NCI-H2196 (cell line): Measurements from ENCODE around the gene PSME3.
"Not testable (repeated sequence)": the region's sequence is repeated elsewhere in the genome, so short reads cannot be mapped to it uniquely, and the experiment has no call there.

Experiments
- DNase-seq: peaks from one replicate; lab custom pipeline; 2025; ENCODE audit not compliant: unreplicated experiment; lab: John Stamatoyannopoulos, UW

Gene PSME3

DNA sequence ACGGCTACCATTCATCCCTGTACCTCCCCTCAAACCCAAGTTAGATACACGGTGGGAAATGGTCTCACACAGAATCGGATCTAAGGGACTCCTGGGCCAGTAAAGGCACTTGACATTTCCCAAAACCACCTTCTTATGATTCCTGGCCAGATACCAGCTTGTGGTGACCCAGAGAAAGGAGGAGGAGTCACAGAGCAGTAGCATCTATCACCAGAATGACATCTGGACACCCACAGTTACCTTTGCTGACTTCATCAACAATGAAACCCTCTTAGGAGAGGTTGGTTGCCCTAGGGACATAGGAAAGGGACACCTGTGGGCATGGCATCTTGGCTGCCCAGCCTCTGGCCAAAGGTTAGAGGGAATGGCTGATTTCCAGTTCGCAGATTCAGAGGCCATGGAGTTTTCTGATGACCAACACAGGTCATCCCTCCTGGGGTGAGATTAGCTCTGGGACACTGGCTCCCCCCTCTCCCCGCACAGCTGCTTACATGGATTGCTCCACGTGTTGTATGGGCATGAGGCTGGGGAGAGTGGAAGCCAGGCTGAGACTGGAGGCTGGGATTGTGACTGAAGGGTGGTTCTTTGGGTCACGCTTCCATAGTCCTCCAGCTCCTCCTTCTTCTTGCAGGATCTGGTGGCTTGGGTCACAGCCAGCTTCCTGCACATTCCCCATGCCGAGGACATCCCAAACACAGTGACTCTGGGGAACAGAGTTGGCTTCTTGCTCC, 16.4 kb downstream of the PSME3 start:
- no peak for DNase-seq

DNA sequence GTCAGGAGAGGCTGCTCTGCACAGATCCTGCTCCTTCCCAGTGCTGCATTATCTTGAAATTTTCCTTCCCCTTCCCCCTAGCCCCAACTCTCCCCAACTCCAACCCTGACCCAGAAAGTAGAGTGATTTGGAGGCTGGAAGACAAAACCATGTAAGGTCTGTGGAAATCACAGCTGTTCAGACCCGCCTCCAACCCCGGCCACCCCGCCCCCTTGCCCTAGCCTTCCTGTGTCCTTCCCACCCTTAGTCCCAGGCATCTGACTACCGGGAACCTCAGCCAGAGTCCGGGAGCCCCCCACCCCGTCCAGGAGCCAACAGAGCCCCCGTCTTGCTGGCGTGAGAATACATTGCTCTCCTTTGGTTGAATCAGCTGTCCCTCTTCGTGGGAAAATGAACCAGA, 17.8 kb downstream of the PSME3 start, which contains the start of gene AOC3:
Gene AOC3, plus strand, starts transcription at position 246 of the 400 bp plus-strand sequence. Its CDS starts 145 bp downstream, at position 391.
- DNase-seq = no peak

DNA sequence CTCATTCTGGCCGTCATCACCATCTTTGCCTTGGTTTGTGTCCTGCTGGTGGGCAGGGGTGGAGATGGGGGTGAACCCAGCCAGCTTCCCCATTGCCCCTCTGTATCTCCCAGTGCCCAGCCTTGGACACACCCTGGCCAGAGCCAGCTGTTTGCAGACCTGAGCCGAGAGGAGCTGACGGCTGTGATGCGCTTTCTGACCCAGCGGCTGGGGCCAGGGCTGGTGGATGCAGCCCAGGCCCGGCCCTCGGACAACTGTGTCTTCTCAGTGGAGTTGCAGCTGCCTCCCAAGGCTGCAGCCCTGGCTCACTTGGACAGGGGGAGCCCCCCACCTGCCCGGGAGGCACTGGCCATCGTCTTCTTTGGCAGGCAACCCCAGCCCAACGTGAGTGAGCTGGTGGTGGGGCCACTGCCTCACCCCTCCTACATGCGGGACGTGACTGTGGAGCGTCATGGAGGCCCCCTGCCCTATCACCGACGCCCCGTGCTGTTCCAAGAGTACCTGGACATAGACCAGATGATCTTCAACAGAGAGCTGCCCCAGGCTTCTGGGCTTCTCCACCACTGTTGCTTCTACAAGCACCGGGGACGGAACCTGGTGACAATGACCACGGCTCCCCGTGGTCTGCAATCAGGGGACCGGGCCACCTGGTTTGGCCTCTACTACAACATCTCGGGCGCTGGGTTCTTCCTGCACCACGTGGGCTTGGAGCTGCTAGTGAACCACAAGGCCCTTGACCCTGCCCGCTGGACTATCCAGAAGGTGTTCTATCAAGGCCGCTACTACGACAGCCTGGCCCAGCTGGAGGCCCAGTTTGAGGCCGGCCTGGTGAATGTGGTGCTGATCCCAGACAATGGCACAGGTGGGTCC, 18.4 kb downstream of the PSME3 start:
- not testable (repeated sequence) for DNase-seq

DNA sequence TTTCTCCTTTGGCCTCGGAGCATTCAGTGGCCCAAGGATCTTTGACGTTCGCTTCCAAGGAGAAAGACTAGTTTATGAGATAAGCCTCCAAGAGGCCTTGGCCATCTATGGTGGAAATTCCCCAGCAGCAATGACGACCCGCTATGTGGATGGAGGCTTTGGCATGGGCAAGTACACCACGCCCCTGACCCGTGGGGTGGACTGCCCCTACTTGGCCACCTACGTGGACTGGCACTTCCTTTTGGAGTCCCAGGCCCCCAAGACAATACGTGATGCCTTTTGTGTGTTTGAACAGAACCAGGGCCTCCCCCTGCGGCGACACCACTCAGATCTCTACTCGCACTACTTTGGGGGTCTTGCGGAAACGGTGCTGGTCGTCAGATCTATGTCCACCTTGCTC, 19.2 kb downstream of the PSME3 start:
- no peak for DNase-seq

DNA sequence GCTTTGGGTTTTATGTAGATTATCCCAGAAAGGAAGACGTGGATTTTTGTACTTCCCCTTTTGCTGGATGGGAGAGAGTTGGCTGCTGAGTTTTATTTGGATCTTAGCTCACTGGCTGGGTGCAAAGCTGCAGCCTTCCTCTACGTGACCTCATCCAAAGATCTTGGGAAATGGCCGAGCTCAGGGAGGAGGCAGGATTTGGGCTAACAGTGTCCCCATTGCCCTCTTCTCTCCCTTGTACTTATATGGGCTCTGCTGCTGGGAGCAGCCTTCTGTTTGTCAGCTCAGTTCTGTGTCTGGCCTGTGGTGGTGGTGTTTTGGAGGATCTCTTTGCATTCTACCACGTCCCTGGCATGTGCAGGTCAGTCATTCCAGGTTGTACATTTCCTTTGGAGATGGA, 19.8 kb downstream of the PSME3 start:
- DNase-seq = no peak

- DNase-seq = no peak
These were observed 20.4 kb downstream of the PSME3 start for GRCh38 chr17:42853597-42853967.

GRCh38 chr17:42853968-42854790, 21.0 kb downstream of the PSME3 start:
- DNase-seq = no peak

- DNase-seq = no peak
These were observed 21.9 kb downstream of the PSME3 start for GRCh38 chr17:42855048-42855596.

- not testable (repeated sequence) for DNase-seq
These were observed 22.9 kb downstream of the PSME3 start for GRCh38 chr17:42856093-42856492.

GRCh38 chr17:42856516-42856915, 23.3 kb downstream of the PSME3 start:
- DNase-seq = not testable (repeated sequence)

GRCh38 chr17:42857389-42857788, 24.2 kb downstream of the PSME3 start:
- no peak for DNase-seq

GRCh38 chr17:42865638-42866094, 32.5 kb downstream of the PSME3 start:
- no peak for DNase-seq

DNA sequence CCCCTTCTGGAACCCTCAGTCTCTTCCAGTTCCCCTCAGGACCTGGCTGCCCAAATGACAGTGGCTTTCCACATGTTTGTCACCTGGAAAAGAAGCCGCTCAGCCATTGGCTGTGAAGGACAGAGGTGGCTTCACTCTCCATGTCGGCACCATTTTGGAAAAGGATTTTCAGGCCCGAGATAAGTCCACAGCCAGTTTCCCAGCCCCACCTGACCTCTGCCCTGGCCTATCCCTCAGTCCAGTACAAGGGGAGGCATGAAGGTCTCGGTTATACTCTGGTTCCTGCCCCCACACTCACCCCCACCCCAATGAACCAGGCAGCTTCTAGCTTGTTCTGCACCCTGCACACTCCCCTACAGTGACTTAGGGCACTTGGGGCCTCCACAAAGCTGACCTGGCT, 33.0 kb downstream of the PSME3 start:
- DNase-seq = no peak

DNA sequence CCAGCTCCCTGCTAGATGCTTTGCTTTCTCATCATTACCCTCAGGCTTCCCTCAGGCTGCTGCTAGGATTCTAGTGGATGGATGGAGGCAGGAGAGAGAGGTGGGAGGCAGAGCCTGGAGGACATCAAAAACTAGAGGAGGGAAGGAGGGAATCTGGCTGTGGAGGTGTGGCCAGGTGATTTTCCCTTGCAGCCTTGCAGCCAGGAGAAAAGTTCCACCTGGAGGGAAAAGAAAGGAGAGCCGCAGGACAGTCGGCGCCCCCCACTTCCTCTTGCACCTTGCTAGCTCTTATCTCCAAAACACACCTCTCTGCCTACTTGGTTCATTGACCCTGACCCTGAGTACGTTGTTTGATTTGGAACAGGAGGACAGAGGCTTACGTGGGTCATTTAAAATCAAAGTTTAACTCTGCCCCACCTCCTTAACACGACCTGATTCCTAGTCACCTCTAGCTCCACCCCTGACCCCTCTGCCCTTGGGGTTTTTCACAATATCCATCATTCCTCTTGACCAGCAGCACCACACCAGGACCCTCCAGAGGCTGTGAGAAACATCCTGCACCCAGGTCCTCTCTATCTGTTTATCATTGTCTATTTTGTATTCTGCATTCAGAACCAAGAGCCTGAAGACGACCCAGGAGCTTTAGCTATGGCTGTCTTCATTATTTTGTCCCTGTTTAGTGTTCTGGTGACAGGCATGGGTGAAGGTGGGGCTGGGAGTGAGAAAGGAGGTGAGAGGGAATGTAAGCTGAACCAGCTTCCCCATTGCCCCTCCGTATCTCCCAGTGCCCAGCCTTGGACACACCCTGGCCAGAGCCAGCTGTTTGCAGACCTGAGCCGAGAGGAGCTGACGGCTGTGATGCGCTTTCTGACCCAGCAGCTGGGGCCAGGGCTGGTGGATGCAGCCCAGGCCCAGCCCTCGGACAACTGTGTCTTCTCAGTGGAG, 33.7 kb downstream of the PSME3 start:
- no peak for DNase-seq

DNA sequence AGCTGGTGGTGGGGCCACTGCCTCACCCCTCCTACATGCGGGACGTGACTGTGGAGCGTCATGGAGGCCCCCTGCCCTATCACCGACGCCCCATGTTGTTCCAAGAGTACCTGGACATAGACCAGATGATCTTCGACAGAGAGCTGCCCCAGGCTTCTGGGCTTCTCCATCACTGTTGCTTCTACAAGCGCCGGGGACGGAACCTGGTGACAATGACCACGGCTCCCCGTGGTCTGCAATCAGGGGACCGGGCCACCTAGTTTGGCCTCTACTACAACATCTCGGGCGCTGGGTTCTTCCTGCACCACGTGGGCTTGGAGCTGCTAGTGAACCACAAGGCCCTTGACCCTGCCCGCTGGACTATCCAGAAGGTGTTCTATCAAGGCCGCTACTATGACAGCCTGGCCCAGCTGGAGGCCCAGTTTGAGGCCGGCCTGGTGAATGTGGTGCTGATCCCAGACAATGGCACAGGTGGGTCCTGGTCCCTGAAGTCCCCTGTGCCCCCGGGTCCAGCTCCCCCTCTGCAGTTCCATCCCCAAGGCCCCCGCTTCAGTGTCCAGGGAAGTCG, 34.6 kb downstream of the PSME3 start:
- DNase-seq = not testable (repeated sequence)

DNA sequence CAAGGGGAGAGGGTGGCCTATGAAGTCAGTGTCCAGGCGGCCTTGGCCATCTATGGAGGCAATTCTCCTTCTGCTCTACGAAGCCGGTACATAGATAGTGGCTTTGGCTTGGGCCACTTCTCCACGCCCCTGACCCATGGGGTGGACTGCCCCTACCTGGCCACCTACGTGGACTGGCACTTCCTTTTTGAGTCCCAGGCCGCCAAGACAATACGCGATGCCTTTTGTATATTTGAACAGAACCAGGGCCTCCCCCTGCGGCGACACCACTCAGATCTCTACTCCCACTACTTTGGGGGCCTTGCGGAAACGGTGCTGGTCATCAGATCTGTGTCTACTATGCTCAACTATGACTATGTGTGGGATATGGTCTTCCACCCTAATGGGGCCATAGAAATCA, 35.1 kb downstream of the PSME3 start:
- DNase-seq = no peak

- DNase-seq = no peak
These were observed 38.5 kb downstream of the PSME3 start for GRCh38 chr17:42871647-42872046.

DNA sequence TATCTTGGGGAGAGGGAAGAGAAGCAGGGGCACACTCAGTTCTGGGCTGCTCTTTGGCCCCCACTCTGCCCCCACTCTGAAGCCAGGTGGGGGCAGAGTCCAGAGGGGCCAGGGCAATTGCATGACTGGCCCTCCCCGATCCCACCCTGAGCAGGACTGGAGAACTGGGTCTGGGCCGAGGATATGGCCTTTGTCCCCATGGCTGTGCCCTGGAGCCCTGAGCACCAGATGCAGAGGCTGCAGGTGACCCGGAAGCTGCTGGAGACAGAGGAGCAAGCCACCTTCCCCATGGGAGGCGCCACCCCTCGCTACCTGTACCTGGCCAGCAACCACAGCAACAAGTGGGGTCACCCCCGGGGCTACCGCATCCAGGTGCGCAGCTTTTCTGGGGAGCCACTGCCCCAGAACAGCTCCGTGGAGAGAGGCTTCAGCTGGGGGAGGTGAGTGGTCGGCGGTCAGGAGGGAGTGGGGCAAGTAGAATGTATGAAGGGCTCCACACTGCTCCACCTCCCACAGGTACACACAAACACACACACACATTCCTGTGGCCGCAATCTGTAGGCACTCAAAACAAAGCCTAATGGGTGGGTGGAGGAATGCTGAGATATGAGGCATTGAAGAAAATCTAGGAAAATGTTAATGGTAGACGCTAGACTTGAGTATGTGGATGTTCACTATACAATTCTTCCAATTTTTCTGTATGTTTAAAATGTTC, 39.2 kb downstream of the PSME3 start:
- DNase-seq = no peak

DNA sequence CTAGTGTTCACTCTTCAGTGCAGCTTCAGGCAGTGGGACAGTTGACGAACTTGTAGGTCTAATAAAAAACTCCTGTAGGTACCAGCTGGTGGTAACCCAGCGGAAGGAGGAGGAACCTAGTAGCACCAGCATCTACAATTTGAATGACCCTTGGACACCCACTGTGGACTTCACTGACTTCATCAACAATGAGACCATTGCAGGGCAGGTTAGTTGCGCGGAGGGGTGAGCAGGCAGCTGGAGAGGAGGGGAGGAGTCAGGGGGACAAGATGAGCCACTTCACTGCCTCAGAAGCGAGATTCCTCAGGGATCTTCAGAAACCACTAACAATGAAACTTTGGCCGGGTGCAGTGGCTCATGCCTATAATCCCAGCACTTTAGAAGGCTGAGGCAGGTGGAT, 40.1 kb downstream of the PSME3 start:
- DNase-seq = no peak
